ENCODE measurements around the gene ZNF518A. TPM values are rescaled to one million over a fixed set of nuclear protein-coding genes. Genes with fewer than 3 reads are reported as not detected.

Gene ZNF518A
- total and polyA plus RNA-seq, 2 of the 13 experiments (the other 11 are each of a cell fraction or from before 2014, with no cell fraction given) = 21.7 to 37.1 TPM

- no peak overlapping the region for H2AFZ ChIP-seq (ENCODE audit: low read length)
- 93% methylated on average over 1 of the region's 1 CpG for WGBS (ENCODE audit: low lambda C conversion rate)
- DNase-seq (ENCODE audit: low spot score) (no peak), ATAC-seq (no peak), FAIRE-seq (no peak)
- no peaks in the 10 kb centered on the region for H4K20me1 ChIP-seq (ENCODE audit: insufficient read depth, low read length)
- H3K9me3 ChIP-seq (ENCODE audit: low read length) = no peaks in the 10 kb centered on the region
- no peak overlapping the region for H3K4me2 ChIP-seq (ENCODE audit: low read depth, low read length)
- H3K27ac ChIP-seq (ENCODE audit: extremely low read length, insufficient read depth, low read length) = no peak overlapping the region
- ChIA-PET POLR2A (no interaction called here), CTCF (ENCODE audit: low intra/inter-chr PET ratio, low total read pairs) (no interaction called here)
- no peaks in the 10 kb centered on the region for H3K36me3 ChIP-seq (replicated peaks in 1 of 2; ENCODE audit: control insufficient read depth in 1 of 2, insufficient read depth in 2 of 2, low read length in 2 of 2)
- H3K4me3 ChIP-seq (replicated peaks in 1 of 3; ENCODE audit: insufficient read depth in 1 of 3, low read depth in 2 of 3, low read length in 3 of 3) = no peak overlapping the region
- H3K79me2 ChIP-seq (ENCODE audit: insufficient read depth, low read length) = no peaks in the 10 kb centered on the region
- intact Hi-C loops (cut with micrococcal nuclease; ENCODE audit: unreplicated experiment) = no loop called here
- no TSS peak for BruUV-seq (replicated peaks)
- no peaks in the 10 kb centered on the region for H3K27me3 ChIP-seq (ENCODE audit: control insufficient read depth in 1 of 2, insufficient read depth in 2 of 2, low read length in 2 of 2)
- in situ Hi-C loops (cut with HindIII; ENCODE audit: extremely low pct_ligation_motif_present, low pct_unique_long_range_greater_than_20kb) = no loop called here
- H3K4me1 ChIP-seq (ENCODE audit: insufficient read depth, low read length) = no peaks in the 10 kb centered on the region
- no peak overlapping the region for H3K9ac ChIP-seq (ENCODE audit: insufficient read depth, low read depth, low read length)
- no peak for TF ChIP-seq REPIN1 (CRISPR knock-in tag; IDR thresholded peaks at IDR 0.05; ENCODE audit: borderline replicate concordance, low read depth)
- TF ChIP-seq ZEB1 (IDR thresholded peaks at IDR 0.05; ENCODE audit: insufficient replicate concordance, low read depth) = no peak
- TF ChIP-seq, protein P1, sequence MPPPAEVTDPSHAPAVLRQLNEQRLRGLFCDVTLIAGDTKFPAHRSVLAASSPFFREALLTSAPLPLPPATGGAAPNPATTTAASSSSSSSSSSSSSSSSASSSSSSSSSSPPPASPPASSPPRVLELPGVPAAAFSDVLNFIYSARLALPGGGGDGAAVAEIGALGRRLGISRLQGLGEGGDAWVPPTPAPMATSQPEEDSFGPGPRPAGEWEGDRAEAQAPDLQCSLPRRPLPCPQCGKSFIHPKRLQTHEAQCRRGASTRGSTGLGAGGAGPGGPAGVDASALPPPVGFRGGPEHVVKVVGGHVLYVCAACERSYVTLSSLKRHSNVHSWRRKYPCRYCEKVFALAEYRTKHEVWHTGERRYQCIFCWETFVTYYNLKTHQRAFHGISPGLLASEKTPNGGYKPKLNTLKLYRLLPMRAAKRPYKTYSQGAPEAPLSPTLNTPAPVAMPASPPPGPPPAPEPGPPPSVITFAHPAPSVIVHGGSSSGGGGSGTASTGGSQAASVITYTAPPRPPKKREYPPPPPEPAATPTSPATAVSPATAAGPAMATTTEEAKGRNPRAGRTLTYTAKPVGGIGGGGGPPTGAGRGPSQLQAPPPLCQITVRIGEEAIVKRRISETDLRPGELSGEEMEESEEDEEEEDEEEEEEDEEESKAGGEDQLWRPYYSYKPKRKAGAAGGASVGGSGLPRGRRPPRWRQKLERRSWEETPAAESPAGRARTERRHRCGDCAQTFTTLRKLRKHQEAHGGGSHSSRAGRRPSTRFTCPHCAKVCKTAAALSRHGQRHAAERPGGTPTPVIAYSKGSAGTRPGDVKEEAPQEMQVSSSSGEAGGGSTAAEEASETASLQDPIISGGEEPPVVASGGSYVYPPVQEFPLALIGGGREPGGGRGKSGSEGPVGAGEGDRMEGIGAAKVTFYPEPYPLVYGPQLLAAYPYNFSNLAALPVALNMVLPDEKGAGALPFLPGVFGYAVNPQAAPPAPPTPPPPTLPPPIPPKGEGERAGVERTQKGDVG (CRISPR knock-in tag; IDR thresholded peaks at IDR 0.05; ENCODE audit: borderline replicate concordance) = no peak
- TF ChIP-seq GTF2F1 (IDR thresholded peaks at IDR 0.05; ENCODE audit: low read length) = no peak
- no peak for TF ChIP-seq SP1 (IDR thresholded peaks at IDR 0.05)
- TF ChIP-seq SP1 (CRISPR knock-in tag; IDR thresholded peaks at IDR 0.05) = no peak
- TF ChIP-seq AHR (CRISPR knock-in tag; IDR thresholded peaks at IDR 0.05) = no peak
- no peak for TF ChIP-seq SP140L (CRISPR knock-in tag; IDR thresholded peaks at IDR 0.05; ENCODE audit: borderline replicate concordance)
- TF ChIP-seq, protein P2, sequence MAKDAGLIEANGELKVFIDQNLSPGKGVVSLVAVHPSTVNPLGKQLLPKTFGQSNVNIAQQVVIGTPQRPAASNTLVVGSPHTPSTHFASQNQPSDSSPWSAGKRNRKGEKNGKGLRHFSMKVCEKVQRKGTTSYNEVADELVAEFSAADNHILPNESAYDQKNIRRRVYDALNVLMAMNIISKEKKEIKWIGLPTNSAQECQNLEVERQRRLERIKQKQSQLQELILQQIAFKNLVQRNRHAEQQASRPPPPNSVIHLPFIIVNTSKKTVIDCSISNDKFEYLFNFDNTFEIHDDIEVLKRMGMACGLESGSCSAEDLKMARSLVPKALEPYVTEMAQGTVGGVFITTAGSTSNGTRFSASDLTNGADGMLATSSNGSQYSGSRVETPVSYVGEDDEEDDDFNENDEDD (CRISPR knock-in tag; IDR thresholded peaks at IDR 0.05; ENCODE audit: borderline replicate concordance) = no peak
- TF ChIP-seq, protein P3, sequence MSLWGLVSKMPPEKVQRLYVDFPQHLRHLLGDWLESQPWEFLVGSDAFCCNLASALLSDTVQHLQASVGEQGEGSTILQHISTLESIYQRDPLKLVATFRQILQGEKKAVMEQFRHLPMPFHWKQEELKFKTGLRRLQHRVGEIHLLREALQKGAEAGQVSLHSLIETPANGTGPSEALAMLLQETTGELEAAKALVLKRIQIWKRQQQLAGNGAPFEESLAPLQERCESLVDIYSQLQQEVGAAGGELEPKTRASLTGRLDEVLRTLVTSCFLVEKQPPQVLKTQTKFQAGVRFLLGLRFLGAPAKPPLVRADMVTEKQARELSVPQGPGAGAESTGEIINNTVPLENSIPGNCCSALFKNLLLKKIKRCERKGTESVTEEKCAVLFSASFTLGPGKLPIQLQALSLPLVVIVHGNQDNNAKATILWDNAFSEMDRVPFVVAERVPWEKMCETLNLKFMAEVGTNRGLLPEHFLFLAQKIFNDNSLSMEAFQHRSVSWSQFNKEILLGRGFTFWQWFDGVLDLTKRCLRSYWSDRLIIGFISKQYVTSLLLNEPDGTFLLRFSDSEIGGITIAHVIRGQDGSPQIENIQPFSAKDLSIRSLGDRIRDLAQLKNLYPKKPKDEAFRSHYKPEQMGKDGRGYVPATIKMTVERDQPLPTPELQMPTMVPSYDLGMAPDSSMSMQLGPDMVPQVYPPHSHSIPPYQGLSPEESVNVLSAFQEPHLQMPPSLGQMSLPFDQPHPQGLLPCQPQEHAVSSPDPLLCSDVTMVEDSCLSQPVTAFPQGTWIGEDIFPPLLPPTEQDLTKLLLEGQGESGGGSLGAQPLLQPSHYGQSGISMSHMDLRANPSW (CRISPR knock-in tag; IDR thresholded peaks at IDR 0.05; ENCODE audit: borderline replicate concordance) = no peak
Measured at GRCh38 chr10:96188916-96189315, 58.8 kb downstream of the ZNF518A start.
